Esophagus squamous epithelium (tissue), 5 donors: ENCODE measurements around the gene TRIM67. TPM values are rescaled to one million over a fixed set of nuclear protein-coding genes. Genes with fewer than 3 reads are reported as not detected.

Source experiments
- DNase-seq: peaks from one replicate; lab custom pipeline; 2025; lab: John Stamatoyannopoulos, UW
- H3K27ac ChIP-seq, 4 donors: fragments of 200-600 bp; sonication (generic); one replicate each; pipeline ENCODE4 v1.5.1; 2016 to 2019; ENCODE audit warnings: mild to moderate bottlenecking in 1 of 4
- H3K27me3 ChIP-seq, 4 donors: fragments of 200-600 bp; sonication (generic); 1 replicate in 3 of 4; 2 replicates in 1 of 4; pipeline versions ENCODE4 v1.5.1 to v1.6.0; 2017 to 2021; ENCODE audit warnings: antibody characterized with exemption in 1 of 4
- H3K36me3 ChIP-seq, 3 donors: fragments of 200-600 bp; sonication (generic); one replicate each; pipeline ENCODE4 v1.5.1; 2016 to 2019
- H3K4me1 ChIP-seq, 3 donors: fragments of 200-600 bp; sonication (generic); one replicate each; pipeline ENCODE4 v1.5.1; 2017 to 2019
- H3K4me3 ChIP-seq, 4 donors: fragments of 200-600 bp; sonication (generic); 1 replicate in 3 of 4; 2 replicates in 1 of 4; pipeline ENCODE4 v1.5.1; 2016 to 2019; ENCODE audit warnings: mild to moderate bottlenecking in 2 of 4, moderate library complexity in 1 of 4
- H3K9me3 ChIP-seq, 3 donors: fragments of 200-600 bp; sonication (generic); one replicate each; pipeline ENCODE4 v1.5.1; 2016 to 2019
- CTCF ChIP-seq, 6 experiments: fragments of 450-650 bp in 4 of 6; fragments of 200-600 bp in 2 of 6; sonication (generic) in 2 of 6; IDR thresholded peaks; one replicate each; pipeline ENCODE4 v1.5.1; 2016 to 2019; ENCODE audit warnings: antibody characterized with exemption in 6 of 6, mild to moderate bottlenecking in 4 of 6, moderate library complexity in 4 of 6
- POLR2A ChIP-seq, 4 donors: fragments of 450-650 bp; IDR thresholded peaks; one replicate each; pipeline ENCODE4 v1.6.1; 2017; ENCODE audit warnings: antibody characterized with exemption in 4 of 4, mild to moderate bottlenecking in 4 of 4, moderate library complexity in 3 of 4
- WGBS, 2 donors: methylation state at CpG; one replicate each; pipeline ENCODE4 v1.1.5; 2018; 5-methylcytosine and 5-hydroxymethylcytosine counted together
- intact Hi-C: fragments of 100-400 bp; cut with DNase I; formaldehyde crosslinking; loops from one replicate; pipeline ENCODE4 v1.15.0; 2022
- total RNA-seq, 4 donors: library from RNA; depleted of rRNA; stranded (reverse); fragments of >200 nt; gene quantifications; one replicate each; pipeline ENCODE4 v1.1.0, GENCODE V29; 2016
- donor health status: DM: yes; HTN: yes; CAD: no.

The TRIM67 gene
- total RNA-seq, 4 donors from 2014 or later, result not detected

GRCh38 chr1:231200388-231201031 is 38.7 kb downstream of the TRIM67 start:
- H3K27me3 ChIP-seq, result peaks cover 0 to 84% (median 0%) of the 10 kb centered on the region in 4 donors
- H3K4me3 ChIP-seq, result no peak overlapping the region
- no peaks in the 10 kb centered on the region for H3K36me3 ChIP-seq
- no peaks in the 10 kb centered on the region for H3K4me1 ChIP-seq
- H3K9me3 ChIP-seq, result no peaks in the 10 kb centered on the region
- WGBS, 2 donors, result 54 to 66% methylated on average over 8 of the region's 8 CpGs
- no peak overlapping the region for H3K27ac ChIP-seq
- no peak for DNase-seq
- TF ChIP-seq POLR2A (IDR thresholded peaks at IDR 0.05) (no peak), CTCF (IDR thresholded peaks at IDR 0.05) (no peak)
- intact Hi-C loops, result no loop called here

GRCh38 chr1:231201375-231201978 is 39.6 kb downstream of the TRIM67 start:
- H3K9me3 ChIP-seq, result no peaks in the 10 kb centered on the region
- no peak for TF ChIP-seq CTCF (IDR thresholded peaks at IDR 0.05)
- TF ChIP-seq POLR2A (IDR thresholded peaks at IDR 0.05), result no peak
- DNase-seq, result no peak
- no peak overlapping the region for H3K4me3 ChIP-seq
- H3K27ac ChIP-seq, result no peak overlapping the region
- intact Hi-C loops, result no loop called here
- H3K27me3 ChIP-seq, result peaks cover 0 to 74% (median 0%) of the 10 kb centered on the region in 4 donors
- no peaks in the 10 kb centered on the region for H3K36me3 ChIP-seq
- no peaks in the 10 kb centered on the region for H3K4me1 ChIP-seq
- WGBS, 2 donors, result 72 to 80% methylated on average over 13 to 15 of the region's 16 CpGs

- TF ChIP-seq CTCF (IDR thresholded peaks at IDR 0.05), result no peak
- no peak for TF ChIP-seq POLR2A (IDR thresholded peaks at IDR 0.05)
- DNase-seq, result no peak
- H3K27ac ChIP-seq, result no peak overlapping the region
- WGBS, 2 donors, result 57 to 64% methylated on average over 5 of the region's 5 CpGs
- no peaks in the 10 kb centered on the region for H3K9me3 ChIP-seq
- no peaks in the 10 kb centered on the region for H3K4me1 ChIP-seq
- intact Hi-C loops, result no loop called here
- no peaks in the 10 kb centered on the region for H3K36me3 ChIP-seq
- H3K27me3 ChIP-seq, result peaks cover 0 to 69% (median 0%) of the 10 kb centered on the region in 4 donors
- no peak overlapping the region for H3K4me3 ChIP-seq
Measured at GRCh38 chr1:231201979-231202633, 40.2 kb downstream of the TRIM67 start.

- H3K4me1 ChIP-seq, result no peaks in the 10 kb centered on the region
- no peak for DNase-seq
- H3K4me3 ChIP-seq, result no peak overlapping the region
- WGBS, 2 donors, result 61 to 86% methylated on average over 3 of the region's 21 CpGs
- H3K9me3 ChIP-seq, result no peaks in the 10 kb centered on the region
- intact Hi-C loops, result no loop called here
- H3K27ac ChIP-seq, result no peak overlapping the region
- peaks cover 0 to 56% (median 0%) of the 10 kb centered on the region in 4 donors for H3K27me3 ChIP-seq
- no peak for TF ChIP-seq POLR2A (IDR thresholded peaks at IDR 0.05)
- no peak for TF ChIP-seq CTCF (IDR thresholded peaks at IDR 0.05)
- no peaks in the 10 kb centered on the region for H3K36me3 ChIP-seq
Measured at GRCh38 chr1:231203259-231204057, 41.6 kb downstream of the TRIM67 start.
